ENCODE data around the gene UIMC1.

DNA sequence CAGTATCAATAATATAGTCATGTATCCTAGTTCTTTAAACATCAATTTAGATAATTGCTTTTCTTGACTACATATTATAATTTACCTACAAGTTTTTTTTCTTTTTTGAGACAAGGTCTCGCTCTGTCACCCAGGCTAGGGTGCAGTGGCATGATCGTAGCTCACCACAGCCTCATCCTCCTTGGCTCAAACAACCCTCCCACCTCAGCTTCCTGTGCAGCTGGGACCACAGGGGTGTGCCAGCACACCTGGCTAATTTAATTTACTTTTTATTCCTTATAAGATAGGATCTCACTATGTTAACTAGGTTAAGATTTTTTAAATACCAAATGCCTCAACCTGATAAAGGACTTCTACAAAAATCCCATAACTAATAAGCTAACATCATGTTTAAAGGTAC lies 21.1 kb downstream of the UIMC1 start:
- no peak for TF ChIP-seq CTCF (conservative IDR thresholded peaks at IDR 0.05; ENCODE audit: low read depth, low read length)
- no peak for TF ChIP-seq EZH2 (IDR thresholded peaks at IDR 0.05; ENCODE audit: low read length, unreplicated experiment)

Measured in PC-3 (cell line).